NCI-H128 (cell line): ENCODE results near the gene DNAJB5.
A peak's percentile ranks its signal among the peaks of the same experiment; 100 is the strongest.

Source experiments
- DNase-seq: peaks from one replicate; lab custom pipeline; 2025; ENCODE audit not compliant: unreplicated experiment; lab: John Stamatoyannopoulos, UW

The DNAJB5 gene

GRCh38 chr9:34983209-34983608 lies 6.3 kb upstream of the DNAJB5 start:
- no peak for DNase-seq

DNA sequence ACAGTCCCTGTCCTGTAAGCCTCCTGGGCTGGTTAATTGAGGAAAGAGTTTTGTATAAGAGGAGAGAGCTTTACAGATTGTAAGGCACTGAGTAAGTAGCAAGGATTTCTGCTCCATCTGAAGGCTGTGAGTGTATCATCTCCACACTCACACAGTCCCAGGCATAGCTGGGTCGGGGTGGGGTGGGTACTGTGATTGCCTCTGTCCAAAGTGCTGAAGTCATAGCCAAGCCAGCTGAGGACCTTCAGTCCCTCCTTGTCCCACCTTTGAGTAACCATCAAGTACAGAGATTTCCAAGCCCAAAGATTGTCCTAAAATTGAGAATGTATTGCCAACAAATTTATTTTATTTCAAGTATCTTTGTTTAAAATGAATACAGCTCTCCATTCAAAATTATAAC lies 5.5 kb upstream of the DNAJB5 start:
- DNase-seq, result no peak

DNA sequence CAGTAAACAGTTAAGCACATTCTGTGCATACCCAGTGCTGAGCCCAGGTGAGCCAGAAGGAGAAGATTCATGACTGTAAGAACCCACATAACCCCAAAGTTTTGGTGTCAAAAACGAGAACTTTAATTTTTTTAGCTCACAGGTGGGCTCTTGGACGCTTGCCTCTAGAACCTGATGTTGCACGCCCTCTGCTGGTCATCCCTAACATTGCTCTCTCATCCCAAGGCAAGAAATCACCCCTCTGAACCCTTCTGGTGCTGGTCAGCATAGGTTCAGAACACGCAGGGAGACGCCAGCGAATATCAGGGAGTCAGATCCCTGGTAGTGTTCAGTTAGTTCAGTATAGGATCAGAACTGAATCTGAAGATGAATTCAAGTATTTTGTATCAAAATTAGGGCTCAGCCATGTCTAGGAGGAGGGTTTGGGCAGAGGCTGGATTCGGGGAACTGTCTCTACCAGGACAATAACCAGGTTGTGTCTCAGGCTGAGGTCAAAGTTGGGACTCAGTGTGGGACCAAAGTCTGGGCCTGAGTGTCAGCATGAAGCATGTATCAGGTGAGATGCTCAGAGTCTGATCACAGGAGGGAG lies 4.1 kb upstream of the DNAJB5 start:
- peak; percentile 18 for DNase-seq

DNA sequence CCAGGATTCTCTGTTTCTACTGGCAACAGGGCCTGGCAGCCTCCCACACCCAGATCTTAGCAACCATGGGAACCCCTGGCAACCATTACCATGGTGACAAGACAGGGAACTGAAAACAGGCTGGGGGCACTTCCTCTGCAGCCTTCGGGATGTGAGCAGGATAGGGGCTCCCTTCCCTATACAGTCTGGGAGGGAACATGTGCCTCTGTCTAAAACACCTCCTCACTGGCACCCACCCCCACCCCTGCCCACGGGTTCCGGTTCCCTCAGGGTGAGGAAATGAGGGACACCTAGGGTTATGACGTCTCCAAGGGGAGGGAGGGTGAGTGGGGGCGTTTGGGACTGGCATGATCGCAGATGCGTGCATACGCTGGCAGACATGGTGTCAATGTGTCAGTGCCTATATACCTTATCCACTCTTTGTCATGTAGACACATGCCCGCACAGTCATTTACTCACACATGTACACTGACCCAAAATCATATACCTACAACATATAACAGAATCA lies 3.0 kb upstream of the DNAJB5 start:
- peak; percentile 42 for DNase-seq

GRCh38 chr9:34987160-34987901 lies 2.2 kb upstream of the DNAJB5 start:
- no peak for DNase-seq

- no peak for DNase-seq
These were observed 1.1 kb upstream of the DNAJB5 start for GRCh38 chr9:34988218-34989002.

GRCh38 chr9:34989946-34990635 lies 546 bp downstream of the DNAJB5 start:
- DNase-seq, result peak; percentile 57

- no peak for DNase-seq
These were observed 1.5 kb downstream of the DNAJB5 start for GRCh38 chr9:34990908-34991606.

GRCh38 chr9:34991607-34992375 lies 2.2 kb downstream of the DNAJB5 start:
- no peak for DNase-seq

GRCh38 chr9:34992376-34992951 lies 2.9 kb downstream of the DNAJB5 start:
- DNase-seq, result no peak

GRCh38 chr9:34993502-34994259 lies 4.1 kb downstream of the DNAJB5 start:
- no peak for DNase-seq

GRCh38 chr9:34994260-34994899 lies 4.8 kb downstream of the DNAJB5 start:
- DNase-seq, result no peak

DNA sequence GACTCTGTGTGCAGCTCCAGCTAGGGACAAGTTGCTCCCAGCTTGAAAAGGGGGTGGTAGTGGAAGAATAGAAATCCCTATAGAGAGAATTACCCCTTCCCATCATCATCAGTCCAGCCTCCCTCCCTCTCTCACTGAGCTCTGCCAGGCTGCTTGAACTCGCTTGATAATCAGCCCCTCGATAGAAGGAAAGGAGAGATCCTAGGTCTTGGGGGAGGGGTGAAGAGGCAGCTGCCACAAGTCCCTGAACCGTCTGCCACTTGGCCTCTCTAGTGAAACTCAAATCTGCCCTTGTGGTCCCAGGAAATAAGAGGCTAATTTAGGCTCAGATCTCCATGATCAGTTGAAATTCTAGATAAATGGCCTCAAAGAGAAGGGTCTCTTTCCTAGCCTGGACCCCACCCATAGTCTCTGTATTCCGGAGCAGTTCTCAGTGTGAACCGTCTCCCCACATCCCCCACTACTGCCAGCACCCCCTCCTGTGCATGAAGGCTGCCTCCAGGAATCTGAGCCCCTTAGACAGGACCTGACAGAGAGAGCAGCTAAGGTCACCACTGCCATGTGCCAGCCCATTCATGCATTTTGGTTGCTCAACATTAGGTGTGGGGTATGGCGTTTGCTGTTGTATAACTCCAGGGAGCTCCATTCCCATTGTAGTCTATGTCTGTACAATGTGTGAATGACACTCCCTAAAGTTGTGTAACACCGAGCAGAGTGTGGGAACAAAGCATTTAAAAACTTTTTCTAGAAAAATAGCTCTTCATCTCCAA lies 5.5 kb downstream of the DNAJB5 start:
- no peak for DNase-seq

DNA sequence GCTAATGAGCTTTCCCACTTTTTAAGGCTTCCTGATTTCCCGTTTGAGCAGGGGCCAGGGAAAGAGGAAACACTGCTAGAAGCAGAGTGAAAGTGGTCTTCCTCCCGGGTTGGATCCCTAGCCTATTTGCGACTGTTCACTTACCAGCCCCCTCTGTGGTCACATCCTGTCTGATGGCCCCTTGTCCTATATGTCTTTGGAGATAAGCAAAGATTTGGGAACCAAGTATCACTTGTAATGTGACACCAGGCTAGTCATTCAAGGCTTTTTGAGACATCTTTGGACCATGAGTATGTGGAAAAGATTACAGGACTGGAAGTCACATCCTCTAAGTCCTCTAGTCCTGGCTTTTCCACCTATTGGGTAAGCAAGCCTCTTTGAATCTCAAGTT lies 6.1 kb downstream of the DNAJB5 start:
- no peak for DNase-seq

- DNase-seq, result no peak
These were observed 6.8 kb downstream of the DNAJB5 start for GRCh38 chr9:34996181-34996904.

DNA sequence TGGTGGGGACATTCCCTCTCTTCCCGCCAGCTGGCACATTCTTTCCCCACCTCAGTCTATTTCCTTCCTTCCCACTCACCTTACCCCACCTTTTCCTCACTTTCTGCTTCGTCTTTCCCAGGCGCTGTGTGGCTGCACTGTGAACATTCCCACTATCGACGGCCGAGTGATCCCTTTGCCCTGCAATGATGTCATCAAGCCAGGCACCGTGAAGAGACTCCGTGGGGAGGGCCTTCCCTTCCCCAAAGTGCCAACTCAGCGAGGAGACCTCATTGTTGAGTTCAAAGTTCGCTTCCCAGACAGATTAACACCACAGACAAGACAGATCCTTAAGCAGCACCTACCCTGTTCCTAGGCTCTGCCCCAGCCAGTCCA lies 7.3 kb downstream of the DNAJB5 start:
- no peak for DNase-seq

DNA sequence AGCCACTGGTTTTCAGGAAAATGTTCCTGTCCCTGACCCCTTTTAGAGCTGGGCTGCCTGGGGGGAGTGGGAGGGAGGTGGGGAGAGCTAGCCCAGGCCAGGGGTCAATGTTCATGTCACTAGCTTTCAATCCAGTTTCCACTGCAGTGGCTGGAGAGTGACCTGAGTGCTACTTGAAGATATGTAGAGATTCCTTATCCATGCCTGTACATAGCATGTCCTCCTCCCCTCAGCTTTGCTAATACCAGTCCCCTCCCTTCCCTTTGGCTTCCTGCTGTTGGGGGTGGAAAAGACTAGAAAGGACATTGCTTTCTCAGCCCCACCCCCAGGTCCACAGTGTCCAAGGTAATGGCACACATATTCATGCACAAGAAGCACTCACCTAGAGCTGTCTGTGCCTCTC lies 7.8 kb downstream of the DNAJB5 start:
- DNase-seq, result no peak
